ENCODE data around the gene ZMYND8.

DNA sequence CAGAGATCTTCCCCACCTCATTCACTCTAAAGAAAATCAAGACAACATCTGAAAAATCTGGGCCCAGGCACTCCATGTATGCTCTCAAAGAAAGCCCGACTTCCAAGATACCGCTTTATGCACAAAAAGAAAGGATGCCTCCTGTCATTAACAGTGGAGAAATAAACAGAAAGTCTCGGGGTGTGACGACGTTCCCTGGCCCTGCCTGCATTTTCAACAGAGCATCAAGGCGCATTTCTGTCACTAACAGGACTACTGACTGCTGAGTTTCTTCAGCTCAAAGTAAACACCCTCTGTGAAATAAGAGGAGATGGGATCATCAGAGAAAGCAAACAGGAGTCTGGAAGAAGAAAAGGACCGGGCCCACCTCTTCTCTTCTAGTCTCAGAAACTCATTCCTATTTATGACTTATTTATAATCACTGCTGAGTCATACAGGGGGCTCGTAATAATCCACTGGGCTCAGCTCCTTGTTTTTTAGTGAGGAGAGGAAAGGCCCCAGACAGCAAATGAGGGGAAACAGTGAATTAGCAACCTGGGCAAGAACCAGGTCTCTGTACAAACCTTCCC is 99.7 kb downstream of the ZMYND8 start:
- TF ChIP-seq EZH2 (IDR thresholded peaks at IDR 0.05; ENCODE audit: low read length, unreplicated experiment), result no peak
- TF ChIP-seq EZH2phosphoT487 (IDR thresholded peaks at IDR 0.05; ENCODE audit: borderline replicate concordance, low read length), result no peak
- TF ChIP-seq, protein P1, sequence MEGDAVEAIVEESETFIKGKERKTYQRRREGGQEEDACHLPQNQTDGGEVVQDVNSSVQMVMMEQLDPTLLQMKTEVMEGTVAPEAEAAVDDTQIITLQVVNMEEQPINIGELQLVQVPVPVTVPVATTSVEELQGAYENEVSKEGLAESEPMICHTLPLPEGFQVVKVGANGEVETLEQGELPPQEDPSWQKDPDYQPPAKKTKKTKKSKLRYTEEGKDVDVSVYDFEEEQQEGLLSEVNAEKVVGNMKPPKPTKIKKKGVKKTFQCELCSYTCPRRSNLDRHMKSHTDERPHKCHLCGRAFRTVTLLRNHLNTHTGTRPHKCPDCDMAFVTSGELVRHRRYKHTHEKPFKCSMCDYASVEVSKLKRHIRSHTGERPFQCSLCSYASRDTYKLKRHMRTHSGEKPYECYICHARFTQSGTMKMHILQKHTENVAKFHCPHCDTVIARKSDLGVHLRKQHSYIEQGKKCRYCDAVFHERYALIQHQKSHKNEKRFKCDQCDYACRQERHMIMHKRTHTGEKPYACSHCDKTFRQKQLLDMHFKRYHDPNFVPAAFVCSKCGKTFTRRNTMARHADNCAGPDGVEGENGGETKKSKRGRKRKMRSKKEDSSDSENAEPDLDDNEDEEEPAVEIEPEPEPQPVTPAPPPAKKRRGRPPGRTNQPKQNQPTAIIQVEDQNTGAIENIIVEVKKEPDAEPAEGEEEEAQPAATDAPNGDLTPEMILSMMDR (conservative IDR thresholded peaks at IDR 0.05; ENCODE audit: low read depth, low read length), result no peak
